AG04449 (cell line): ENCODE data around the gene PRCC.

Experiments used
- CTCF ChIA-PET: fragments of 350-600 bp; formaldehyde crosslinking; extraction: SDS; loops from one replicate; lab custom pipeline; 2021; ENCODE audit warnings: antibody characterized with exemption; lab: Yijun Ruan, JAX
- POLR2A ChIA-PET: fragments of 400-600, 350-600 bp; formaldehyde crosslinking; extraction: SDS; loops from one replicate; lab custom pipeline; 2020; ENCODE audit warnings: antibody characterized with exemption, inconsistent platforms; lab: Yijun Ruan, JAX
- DNase-seq: peaks from one replicate; pipeline ENCODE4 v3.0.0-alpha.2; 2010; ENCODE audit warnings: low read depth, low spot score
- H3K4me3 ChIP-seq: 2 replicates; pipeline ENCODE4 v1.5.1; 2011; ENCODE audit warnings: low read depth, mild to moderate bottlenecking, control low read depth, low read length
- TF ChIP-seq, protein P1 (sequence below): IDR thresholded peaks from one replicate; pipeline ENCODE4 v1.5.1; 2011; ENCODE audit warnings: mild to moderate bottlenecking, moderate library complexity, low read length, control low read depth, inconsistent platforms; ENCODE audit not compliant: insufficient read depth; ENCODE audit errors: missing control alignments

The PRCC gene, protein sequence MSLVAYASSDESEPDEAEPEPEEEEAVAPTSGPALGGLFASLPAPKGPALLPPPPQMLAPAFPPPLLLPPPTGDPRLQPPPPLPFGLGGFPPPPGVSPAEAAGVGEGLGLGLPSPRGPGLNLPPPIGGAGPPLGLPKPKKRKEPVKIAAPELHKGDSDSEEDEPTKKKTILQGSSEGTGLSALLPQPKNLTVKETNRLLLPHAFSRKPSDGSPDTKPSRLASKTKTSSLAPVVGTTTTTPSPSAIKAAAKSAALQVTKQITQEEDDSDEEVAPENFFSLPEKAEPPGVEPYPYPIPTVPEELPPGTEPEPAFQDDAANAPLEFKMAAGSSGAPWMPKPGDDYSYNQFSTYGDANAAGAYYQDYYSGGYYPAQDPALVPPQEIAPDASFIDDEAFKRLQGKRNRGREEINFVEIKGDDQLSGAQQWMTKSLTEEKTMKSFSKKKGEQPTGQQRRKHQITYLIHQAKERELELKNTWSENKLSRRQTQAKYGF

DNA sequence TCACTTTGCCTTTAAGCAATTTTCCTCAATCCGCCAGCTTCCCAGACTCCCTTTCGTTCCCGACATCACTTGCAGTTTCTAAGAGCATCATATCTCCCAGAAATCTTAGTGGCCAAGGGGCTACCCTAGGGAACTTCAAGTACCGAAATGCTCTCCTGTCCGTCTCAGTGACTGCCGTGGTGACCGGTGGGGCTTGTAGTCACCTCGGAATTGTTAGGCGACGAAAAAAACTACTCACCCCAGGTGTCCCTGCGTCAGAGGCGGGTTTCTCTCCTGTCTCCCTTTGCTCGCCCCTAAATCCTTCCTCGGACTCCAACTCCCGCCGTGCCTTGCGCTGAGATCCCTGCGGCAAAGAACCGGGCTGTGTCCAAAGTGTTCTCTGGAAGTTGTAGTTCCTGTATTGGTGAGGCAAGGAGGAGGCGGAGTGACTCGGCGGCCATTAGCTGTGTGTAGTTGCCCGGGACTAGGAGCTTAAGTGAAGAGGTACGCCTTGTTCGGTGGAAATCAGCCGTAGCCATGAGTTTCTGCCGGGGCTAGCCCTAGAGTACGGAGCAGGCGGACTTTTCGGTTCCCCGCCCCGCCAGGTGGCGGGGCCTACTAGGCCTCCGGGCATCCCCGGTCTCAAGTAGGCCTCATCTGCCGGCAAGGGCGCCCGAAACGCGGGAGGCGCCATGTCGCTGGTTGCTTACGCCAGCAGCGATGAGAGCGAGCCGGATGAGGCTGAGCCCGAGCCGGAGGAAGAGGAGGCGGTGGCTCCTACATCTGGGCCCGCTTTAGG is at the start of gene PRCC:
Gene PRCC, plus strand, starts transcription at position 435 of the 778 bp plus-strand sequence. Its CDS starts 237 bp downstream, at position 672.
- H3K4me3 ChIP-seq, result peak within 1 kb of the TSS; percentile 95
- ChIA-PET CTCF (interaction anchor here (1.2 to 9.6 kb wide), 7 partner anchors 15 to 124 kb away, joined by 3 to 69 read pairs (median 10); partner anchors contain the start of genes HDGF, INSRR, ISG20L2 and METTL25B), POLR2A (interaction anchor here (0.6 to 2.2 kb wide), 9 partner anchors 9 to 330 kb away, joined by 3 to 21 read pairs (median 5); partner anchors contain the start of genes HDGF, ISG20L2, METTL25B and MRPL24)
- TF ChIP-seq, protein P1, sequence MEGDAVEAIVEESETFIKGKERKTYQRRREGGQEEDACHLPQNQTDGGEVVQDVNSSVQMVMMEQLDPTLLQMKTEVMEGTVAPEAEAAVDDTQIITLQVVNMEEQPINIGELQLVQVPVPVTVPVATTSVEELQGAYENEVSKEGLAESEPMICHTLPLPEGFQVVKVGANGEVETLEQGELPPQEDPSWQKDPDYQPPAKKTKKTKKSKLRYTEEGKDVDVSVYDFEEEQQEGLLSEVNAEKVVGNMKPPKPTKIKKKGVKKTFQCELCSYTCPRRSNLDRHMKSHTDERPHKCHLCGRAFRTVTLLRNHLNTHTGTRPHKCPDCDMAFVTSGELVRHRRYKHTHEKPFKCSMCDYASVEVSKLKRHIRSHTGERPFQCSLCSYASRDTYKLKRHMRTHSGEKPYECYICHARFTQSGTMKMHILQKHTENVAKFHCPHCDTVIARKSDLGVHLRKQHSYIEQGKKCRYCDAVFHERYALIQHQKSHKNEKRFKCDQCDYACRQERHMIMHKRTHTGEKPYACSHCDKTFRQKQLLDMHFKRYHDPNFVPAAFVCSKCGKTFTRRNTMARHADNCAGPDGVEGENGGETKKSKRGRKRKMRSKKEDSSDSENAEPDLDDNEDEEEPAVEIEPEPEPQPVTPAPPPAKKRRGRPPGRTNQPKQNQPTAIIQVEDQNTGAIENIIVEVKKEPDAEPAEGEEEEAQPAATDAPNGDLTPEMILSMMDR, result no peak
- peak; percentile 99 for DNase-seq

DNA sequence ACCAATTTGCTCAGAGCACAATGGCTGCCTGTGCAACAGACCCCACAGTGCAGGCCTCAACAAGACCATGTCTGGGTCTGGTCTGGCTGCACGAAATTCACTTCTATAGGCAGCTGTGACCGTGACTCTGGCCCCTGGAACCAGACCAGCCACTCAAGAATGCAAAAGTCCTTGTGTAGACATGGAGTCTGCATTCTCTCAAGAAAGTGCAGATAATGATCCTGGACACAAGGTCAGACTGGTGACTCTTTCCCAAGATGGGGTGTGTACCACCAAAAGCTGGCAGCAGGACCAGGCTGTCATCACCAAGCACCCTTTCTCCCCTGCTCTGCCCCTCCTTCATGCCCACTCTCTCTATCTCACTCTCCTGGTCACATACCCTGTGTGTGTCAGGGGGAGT is 46.2 kb upstream of the PRCC start:
- CTCF ChIA-PET, result interaction anchor here (1.1 to 41.3 kb wide), 6 partner anchors 27 to 168 kb away, joined by 3 to 2951 read pairs (median 4); partner anchors contain the start of genes CRABP2 and NES
- POLR2A ChIA-PET, result no interaction called here
- H3K4me3 ChIP-seq, result no peak overlapping the region
- TF ChIP-seq, protein P1, result no peak
- no peak for DNase-seq

DNA sequence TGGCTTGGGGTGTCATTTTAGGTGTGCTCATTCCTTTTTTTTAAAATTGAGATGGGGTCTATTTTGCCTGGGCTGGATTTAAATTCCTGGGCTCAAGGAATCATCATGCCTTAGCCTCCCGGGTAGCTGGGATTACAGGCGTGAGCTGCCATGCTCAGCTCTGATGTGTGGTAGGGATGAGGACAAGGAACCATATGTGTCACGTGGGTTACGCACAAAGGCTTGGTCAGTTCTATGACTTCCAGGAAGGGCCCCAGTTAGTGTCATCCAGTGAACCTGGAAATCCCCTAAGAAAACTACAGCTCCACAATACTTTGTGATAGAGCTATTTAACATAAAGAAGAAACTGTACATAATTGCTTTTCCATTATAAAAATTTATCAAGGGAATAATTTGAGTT is 45.8 kb upstream of the PRCC start:
- CTCF ChIA-PET, result interaction anchor here (1.0 to 41.3 kb wide), 7 partner anchors 10 to 168 kb away, joined by 3 to 2951 read pairs (median 4); partner anchors contain the start of genes CRABP2 and NES
- TF ChIP-seq, protein P1, result no peak
- no peak overlapping the region for H3K4me3 ChIP-seq
- DNase-seq, result no peak
- POLR2A ChIA-PET, result no interaction called here

DNA sequence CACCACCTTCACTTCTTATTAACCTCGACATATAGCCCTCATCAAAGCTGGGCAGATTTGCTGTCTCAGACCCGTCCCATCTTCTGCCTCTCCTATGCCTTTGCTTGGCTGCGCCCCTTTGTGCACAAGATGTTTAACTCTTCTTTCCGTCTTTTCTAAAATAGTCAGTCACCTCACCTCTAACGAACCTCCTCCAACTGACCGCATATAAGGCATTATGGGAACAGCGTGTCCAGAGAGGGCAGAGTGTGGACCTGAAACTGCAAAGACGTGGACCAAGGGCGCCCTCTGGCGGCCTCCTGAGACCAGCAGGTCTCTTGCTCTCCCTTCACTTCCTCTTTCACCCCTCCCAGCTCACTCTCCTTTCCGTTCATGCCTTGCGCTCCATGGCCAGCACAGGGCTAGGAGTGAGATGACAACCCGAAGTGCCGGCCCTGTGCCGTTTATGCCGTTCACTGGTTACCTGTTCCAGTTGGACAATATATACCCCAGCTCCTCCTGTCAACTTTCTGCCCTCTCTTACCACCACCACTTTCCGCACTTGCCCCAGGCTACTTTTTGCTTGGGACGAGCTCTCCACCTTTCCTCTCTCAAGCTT is 41.6 kb upstream of the PRCC start:
- CTCF ChIA-PET, result interaction anchor here (0.6 to 41.3 kb wide), 56 partner anchors 8 to 279 kb away, joined by 3 to 2951 read pairs (median 6); partner anchors contain the start of genes CRABP2, HAPLN2, HDGF and INSRR
- TF ChIP-seq, protein P1, result peak; percentile 94
- POLR2A ChIA-PET, result interaction anchor here (0.6 to 2.6 kb wide), 7 partner anchors 8 to 53 kb away, joined by 3 to 19 read pairs (median 4); partner anchors contain the start of gene CRABP2
- peak; percentile 34 for DNase-seq
- peak overlapping the region; percentile 99 for H3K4me3 ChIP-seq

DNA sequence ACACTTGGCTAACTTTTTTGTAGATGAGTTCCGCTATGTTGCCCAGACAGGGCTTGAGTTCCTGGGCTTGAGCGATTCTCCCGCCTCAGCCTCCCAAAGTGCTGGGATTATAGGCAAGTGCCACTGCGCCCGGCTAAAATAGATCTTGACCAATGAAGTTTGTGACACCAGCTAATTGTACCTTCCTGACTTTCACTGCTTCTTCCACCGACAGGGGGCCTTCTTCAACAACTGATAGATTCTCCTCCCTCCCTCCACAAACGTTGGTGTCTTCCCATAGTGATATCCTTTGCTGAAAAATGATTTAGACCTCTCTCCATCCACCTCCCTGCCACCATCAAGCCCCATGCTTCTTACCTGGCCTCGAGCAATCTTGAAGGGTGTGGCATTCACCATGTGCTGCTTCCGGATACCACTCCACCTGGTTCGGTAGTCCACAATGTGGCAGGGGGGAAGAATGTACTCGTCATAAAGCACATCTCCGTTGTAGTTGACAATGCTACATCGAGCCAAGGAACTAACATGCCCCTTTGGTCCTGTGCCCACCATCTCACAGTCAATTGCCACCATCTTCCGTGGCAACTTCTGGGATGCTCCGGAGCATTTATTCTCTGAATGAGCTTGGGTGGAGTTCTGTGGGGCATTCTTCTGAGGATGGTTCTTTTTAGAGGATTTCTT is 40.6 kb upstream of the PRCC start:
- POLR2A ChIA-PET, result interaction anchor here (1.0 to 2.6 kb wide), 5 partner anchors 9 to 37 kb away, joined by 3 to 19 read pairs (median 5); partner anchors contain the start of genes CRABP2 and HDGF
- CTCF ChIA-PET, result interaction anchor here (0.7 to 41.3 kb wide), 54 partner anchors 8 to 280 kb away, joined by 3 to 2951 read pairs (median 6); partner anchors contain the start of genes CRABP2, HAPLN2, HDGF and INSRR
- H3K4me3 ChIP-seq, result peak overlapping the region; percentile 99
- DNase-seq, result no peak
- TF ChIP-seq, protein P1, result peak; percentile 76
